GM21528 (cell line): Measurements from ENCODE around the gene NR4A2.
A peak's percentile ranks its signal among the peaks of the same experiment; 100 is the strongest.

Experiments used
- ATAC-seq: cut with Tn5 transposase; IDR thresholded peaks from one replicate; pipeline ENCODE4 v1.9.1; 2021; ENCODE audit warnings: mild to moderate bottlenecking, moderate library complexity; ENCODE audit not compliant: unreplicated experiment, low FRiP score

NR4A2 gene

GRCh38 chr2:156340804-156341451 lies 8.4 kb upstream of the NR4A2 start:
- no peak for ATAC-seq

- ATAC-seq, result no peak
These were observed 7.9 kb upstream of the NR4A2 start for GRCh38 chr2:156340377-156340776.

GRCh38 chr2:156339865-156340264 lies 7.3 kb upstream of the NR4A2 start:
- ATAC-seq, result no peak

GRCh38 chr2:156339110-156339847 lies 6.8 kb upstream of the NR4A2 start:
- ATAC-seq, result no peak

GRCh38 chr2:156338578-156338977 lies 6.1 kb upstream of the NR4A2 start:
- ATAC-seq, result no peak

GRCh38 chr2:156334496-156335478 lies 2.3 kb upstream of the NR4A2 start:
- peak; percentile 19 for ATAC-seq

GRCh38 chr2:156333951-156334495 lies 1.5 kb upstream of the NR4A2 start:
- peak; percentile 49 for ATAC-seq

- peak; percentile 24 for ATAC-seq
These were observed 891 bp upstream of the NR4A2 start for GRCh38 chr2:156333274-156333950.

GRCh38 chr2:156332284-156332533 lies 312 bp downstream of the NR4A2 start:
- peak; percentile 14 for ATAC-seq

- no peak for ATAC-seq
These were observed 793 bp downstream of the NR4A2 start for GRCh38 chr2:156331572-156332283.

- no peak for ATAC-seq
These were observed 2.4 kb downstream of the NR4A2 start for GRCh38 chr2:156329927-156330726.

GRCh38 chr2:156329031-156329926 lies 3.2 kb downstream of the NR4A2 start:
- no peak for ATAC-seq

GRCh38 chr2:156327835-156328695 lies 4.5 kb downstream of the NR4A2 start:
- no peak for ATAC-seq

GRCh38 chr2:156326526-156327095 lies 5.9 kb downstream of the NR4A2 start:
- no peak for ATAC-seq

GRCh38 chr2:156325688-156326525 lies 6.6 kb downstream of the NR4A2 start:
- no peak for ATAC-seq

GRCh38 chr2:156323754-156324153 lies 8.8 kb downstream of the NR4A2 start:
- no peak for ATAC-seq
